ENCODE data around the gene PFKP. TPM values are rescaled to one million over a fixed set of nuclear protein-coding genes. Genes with fewer than 3 reads are reported as not detected.

The PFKP gene
- total RNA-seq, 1 experiment from 2014 or later, result 178 TPM

- DNase-seq (ENCODE audit: low spot score), result no peak
Observed at GRCh38 chr10:3115685-3116084, 48.3 kb downstream of the PFKP start.

DNA sequence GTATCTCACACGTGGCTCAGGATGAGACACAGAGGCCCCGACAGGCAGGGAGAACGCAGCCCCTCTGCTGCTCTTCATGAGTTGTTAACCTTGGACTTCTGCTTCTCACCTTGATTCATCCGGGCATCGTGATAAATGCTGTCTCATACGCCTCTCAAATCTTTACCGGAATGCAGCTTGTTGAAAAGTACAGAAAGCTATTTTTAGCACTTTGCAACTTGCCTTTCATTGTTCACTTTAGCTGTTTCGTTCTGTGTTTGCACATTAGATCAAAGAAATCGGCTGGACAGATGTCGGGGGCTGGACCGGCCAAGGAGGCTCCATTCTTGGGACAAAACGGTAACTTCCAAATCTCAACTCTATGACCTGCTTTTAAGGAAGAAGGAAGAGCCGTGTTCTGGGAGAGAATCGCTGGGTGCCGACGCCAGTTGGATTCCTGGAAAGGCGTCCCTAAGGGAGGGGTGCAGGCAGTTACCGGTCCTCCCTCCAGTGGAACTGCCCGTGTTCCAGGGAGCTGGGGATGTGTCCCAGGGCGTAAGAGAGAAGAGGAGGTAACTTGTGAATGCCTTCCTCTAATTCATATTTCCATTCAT lies 49.3 kb downstream of the PFKP start:
- DNase-seq (ENCODE audit: low spot score), result no peak

DNA sequence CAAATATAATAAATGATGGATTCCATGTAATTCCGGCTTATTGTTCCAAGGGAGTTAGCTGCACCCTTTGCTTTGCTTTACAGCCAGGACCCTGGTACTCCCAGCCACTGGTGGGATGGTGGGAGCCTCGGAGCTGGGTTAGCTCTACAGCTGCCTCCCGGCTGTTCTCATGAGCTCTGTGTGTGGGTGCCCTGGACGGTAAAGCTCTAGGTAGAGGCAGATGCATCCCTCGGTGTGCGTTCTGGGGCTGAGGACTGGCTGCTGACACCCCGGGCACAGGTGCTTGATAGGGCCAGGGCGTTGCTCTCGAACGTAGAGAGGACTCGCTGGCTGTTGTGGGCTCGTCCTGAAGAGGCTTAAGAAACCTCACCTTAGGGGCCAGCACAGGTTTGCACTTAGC lies 50.1 kb downstream of the PFKP start:
- no peak for DNase-seq (ENCODE audit: low spot score)

DNA sequence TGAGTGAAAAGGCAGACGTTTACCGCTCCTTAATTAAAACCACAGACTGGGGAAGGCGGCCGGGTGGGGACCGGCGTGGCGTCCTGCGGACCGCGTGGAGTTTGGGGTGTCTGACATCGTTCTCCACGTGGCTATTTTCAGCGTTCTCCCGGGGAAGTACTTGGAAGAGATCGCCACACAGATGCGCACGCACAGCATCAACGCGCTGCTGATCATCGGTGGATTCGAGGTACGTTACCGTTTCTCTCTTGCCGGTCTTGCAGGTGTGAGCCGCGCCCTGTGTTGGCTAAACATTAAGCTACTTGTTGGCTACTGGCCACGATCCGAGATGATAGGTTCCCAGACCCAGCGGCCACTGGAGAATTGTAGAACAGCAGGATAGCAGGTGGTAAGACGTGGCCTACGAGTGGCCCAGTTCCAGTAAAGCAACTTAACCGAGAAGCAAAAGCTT lies 51.3 kb downstream of the PFKP start:
- DNase-seq (ENCODE audit: low spot score), result no peak

GRCh38 chr10:3119796-3120459 lies 52.6 kb downstream of the PFKP start:
- DNase-seq (ENCODE audit: low spot score), result peak; percentile 30

DNA sequence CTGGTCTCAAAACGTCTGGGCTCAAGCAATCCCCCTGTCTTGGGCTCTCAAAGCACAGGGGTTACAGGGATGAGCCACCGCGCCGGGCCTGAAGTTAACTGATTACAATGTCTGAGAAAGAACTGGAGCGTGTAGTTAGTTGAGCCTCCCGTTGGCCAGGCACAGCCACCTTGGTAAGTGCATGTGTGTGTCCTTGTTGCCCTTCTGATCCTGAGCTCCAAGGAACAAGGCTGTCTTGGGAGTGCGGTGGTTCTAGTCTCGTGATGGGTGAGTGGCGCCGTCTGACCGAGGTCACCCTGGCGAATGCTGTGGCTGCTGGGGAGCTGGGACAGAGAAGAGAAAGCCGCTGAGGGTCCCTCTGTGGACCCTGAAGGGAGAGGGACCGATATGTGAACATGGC lies 54.7 kb downstream of the PFKP start:
- no peak for DNase-seq (ENCODE audit: low spot score)

- DNase-seq (ENCODE audit: low spot score), result no peak
Observed at GRCh38 chr10:3122486-3123205, 55.3 kb downstream of the PFKP start.

DNA sequence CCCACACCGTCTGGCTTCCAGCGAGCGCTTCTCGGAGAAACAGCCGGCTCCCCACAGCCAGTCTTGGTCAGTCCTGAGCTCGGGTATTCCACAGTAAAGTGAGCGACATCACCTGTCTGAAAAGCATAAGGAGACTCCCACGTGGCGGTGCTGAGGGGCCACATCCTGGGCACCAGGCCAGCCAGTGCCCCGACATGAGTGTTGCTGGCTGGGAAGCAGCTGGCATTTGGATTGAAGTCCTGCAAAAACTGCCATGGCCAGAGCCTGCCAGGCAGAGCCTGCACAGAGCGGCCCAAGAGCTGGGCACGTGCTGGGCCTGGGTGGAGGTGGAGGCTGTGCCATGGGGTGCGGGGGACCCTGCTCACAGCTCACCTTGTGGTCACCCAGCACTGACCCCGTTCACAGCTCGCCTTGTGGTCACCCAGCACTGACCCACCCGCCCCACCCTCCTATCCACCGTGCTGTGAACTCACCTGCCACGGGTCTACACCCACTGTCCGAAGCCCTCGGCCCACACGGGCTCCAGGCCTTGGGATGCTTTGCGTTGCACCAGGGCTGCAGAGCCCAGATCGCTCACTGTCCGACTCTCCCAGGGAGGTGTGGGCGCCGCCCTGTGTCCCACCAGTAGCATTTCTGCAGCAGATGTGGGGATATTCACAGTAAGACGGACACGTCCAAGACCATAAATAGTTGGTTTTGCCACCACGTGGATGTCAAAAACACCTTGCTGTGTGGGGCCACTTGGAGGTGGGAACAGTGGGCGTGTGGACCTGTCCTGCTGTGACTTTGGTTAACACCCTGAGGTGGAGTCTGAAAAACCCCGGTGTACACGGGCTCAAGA lies 56.4 kb downstream of the PFKP start:
- no peak for DNase-seq (ENCODE audit: low spot score)

- DNase-seq (ENCODE audit: low spot score), result no peak
Observed at GRCh38 chr10:3124412-3125175, 57.2 kb downstream of the PFKP start.

DNA sequence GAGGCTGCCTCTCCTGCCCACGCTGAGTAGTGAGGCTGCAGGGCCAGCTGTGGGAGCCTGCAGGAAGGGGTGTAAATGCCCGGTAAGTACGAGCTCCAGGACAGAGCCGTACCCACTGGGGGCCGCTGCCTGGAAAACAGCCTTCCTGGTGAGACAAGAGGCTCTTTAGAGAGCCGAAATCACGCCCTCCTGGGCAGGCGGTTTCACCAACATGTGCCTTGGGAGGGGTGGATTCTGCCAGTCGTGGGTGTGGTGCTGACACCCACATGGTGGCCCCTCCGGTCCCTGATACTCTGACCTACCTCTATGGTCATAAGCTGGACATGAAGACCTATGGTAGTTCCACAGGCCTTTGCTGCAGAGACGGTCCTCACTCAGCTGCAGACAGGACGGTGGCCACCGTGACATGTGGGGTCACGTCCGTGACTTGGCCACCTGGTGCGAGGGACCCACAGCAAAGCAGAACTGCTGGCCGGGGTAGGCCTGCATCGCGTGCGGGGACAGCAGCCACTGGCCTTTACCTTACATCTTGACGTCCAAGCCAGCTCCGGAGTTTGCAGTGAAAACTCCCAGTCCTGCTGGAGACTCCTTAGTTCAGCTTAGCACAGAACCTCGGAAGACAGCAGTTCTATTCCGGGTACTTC lies 58.3 kb downstream of the PFKP start:
- DNase-seq (ENCODE audit: low spot score), result no peak

DNA sequence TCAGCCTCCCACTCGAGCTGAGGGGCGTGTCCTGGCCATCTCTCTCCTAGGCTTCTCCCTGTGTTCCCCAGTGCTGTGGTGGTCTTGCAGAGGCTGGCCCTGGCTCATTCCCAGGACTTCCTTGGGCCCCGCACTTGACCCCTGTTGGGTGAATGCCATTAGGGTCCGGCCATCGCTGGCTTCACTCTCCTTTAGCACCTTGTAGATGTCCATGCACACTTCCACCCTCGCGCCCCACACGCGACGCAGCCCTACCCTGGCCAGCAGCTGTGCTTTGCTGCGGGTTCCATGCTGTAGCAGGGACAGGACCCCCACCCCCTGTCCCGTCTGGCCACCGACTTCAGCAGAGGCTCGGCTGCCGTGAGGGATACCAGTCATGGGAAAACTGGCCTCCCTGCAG lies 58.9 kb downstream of the PFKP start:
- no peak for DNase-seq (ENCODE audit: low spot score)

DNA sequence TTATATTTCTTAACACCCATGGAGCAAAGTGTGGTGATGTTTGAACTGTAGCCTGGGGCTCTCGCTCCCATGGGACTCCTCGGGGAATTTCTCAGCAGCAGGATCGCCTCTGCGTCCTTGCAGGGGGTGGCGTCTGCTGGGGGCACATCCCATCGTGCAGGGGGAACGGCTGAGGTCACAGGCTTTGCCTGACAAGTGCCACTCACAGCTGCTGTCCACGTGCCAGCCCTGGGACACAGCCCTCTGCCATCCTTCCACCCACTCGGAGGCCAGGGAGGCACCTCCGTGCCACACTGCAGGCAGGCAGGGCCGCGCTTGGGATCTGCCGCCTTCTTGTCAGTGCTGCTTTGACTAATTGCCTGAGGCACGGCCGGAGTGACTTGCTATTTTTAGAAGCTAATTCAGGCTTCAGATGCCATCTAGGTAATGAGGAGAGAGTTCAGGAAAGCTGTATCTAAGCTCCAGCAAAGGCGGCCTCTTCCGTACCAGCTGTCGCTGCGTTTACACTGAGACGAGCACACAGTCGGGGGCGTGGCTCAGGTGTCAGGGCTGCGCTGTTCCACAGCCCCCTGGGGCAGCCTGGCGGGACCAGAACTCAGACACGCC lies 59.5 kb downstream of the PFKP start:
- DNase-seq (ENCODE audit: low spot score), result no peak

DNA sequence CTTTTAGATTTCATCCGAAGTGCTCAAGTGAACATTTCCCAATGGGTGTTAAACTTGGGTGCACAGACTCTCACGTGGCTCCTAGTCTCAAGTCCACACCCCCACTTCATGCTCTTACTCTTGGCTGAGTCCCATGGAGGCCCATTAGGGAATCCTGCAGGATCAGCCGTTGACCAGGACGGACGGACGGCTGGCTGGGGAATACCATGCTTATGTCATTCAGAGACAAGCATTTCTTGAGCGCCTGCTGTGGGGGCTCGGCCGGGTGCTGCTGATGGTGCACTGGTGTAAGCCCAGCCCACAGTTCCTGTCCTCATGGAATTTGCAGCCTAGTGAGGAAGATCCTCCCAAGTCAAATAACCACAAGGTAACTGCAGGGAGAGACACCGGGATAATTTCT lies 60.6 kb downstream of the PFKP start:
- DNase-seq (ENCODE audit: low spot score), result no peak

DNA sequence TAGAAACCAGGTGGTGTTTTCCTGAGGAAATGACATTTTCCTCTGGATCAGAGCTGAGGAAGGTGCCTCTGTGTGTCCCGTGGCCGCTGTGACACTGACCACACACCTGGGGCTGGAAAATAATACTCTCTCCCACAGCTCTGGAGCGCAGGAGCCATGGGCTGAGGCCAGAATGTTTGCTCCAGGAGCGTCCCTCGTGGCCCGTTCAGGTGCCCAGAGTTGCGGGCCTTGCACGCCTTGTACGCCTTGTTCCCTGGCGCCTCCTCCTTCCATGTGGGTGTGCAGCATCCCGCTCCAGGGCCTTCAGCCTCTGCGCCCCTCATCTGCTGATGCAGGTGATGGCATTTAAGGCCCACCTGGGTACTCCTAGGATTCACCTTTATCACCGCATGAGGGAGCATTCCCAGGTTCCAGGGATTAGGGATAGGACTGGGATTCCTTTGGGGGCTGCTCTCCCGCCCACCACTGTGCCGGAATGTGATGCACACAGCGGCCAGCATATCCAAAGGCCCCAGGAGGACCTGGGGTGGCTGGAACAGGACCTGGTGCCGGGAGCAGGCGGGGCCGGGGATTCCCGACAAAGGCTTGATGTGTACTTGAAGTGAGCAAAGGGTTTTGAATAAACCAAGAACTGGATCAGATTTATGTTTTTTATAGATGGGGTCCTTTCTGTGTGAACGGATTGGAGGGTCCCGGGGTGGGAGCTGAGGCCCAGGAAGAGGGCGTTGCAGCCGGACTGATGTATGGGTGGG lies 61.2 kb downstream of the PFKP start:
- DNase-seq (ENCODE audit: low spot score), result no peak

- no peak for DNase-seq (ENCODE audit: low spot score)
Observed at GRCh38 chr10:3129581-3130340, 62.4 kb downstream of the PFKP start.

DNA sequence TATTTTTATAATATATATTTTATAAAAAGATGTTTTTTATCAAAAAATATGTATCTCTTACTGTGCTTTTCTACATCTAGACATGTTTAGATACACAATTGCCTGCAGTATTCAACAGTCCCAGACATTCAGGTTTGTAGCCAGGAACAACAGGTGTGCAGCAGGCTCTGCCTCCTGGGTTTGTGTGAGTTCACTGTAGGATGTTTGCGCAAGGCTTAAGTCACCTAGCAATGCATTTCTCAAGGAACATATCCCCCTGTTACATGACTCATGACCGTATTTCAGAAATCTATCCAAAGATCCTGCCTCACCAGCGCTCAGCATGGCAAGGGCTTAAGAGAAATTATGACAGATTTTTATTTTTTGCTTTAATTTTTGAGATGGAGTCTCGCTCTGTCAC lies 63.8 kb downstream of the PFKP start:
- peak; percentile 32 for DNase-seq (ENCODE audit: low spot score)

DNA sequence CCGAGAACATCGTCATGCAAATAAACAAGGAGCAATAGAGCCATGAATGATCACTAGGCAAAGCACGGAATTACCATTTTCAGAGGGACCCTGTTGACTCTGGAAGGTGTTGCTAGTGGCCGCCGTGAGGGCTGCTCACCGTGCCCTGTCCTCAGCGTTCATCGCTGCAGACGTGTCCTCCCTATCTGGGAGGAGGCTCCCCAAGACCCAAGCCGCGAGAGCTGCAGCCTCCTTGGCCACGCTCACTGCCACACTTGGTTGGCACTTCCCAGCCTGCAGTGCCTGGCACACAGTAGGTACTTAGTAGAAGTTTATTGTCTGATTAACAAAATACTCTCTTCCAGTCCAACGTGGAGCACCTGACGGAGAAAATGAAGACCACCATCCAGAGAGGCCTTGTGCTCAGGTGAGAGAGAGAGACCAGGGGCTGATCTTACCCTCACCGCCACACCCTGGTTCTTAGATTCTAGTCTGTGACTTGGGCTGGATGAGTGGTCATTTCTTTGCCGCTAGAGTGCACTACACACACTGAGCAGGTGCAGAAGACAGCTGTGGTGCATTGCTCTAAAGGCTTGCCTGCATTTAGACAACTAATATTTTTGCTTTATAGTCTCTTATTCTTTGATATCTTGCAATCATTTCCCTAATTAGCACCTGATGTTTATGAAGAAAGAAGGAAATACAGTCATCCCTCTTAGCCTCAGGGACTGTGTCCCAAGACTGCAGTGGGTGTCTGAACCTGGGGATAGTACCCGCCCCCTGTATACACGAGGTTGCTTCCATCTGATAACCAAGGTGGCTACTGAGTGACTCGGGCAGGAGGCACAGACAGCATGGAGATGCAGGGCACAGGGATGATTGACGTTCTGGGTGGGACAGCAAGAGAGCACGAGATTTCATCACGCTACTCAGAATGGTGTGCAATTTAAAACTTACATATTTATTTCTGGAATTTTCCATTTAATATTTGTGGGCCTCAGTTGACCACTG lies 65.0 kb downstream of the PFKP start:
- no peak for DNase-seq (ENCODE audit: low spot score)

DNA sequence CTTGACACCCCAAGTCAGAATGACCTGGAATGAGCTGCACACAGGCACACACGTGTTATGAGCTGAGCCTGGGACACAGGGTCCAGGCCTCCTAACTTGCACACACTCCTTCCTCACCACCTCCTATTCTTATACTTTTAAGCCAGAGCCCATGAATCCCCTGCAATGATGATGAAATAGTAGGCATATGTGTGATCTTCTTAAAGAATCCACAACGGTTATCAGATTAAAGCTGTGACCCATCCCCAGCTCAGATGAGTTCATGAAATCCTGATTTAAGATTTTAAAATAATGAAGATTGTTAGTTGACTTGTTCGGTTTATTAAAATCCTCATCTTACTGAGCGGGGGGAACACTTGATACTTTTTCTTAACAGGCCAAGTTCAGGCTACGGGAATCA lies 66.6 kb downstream of the PFKP start:
- DNase-seq (ENCODE audit: low spot score), result no peak
